Kidney epithelial cell (primary cell): Measurements from ENCODE around the gene ACAP3. TPM values are rescaled to one million over a fixed set of nuclear protein-coding genes. Genes with fewer than 3 reads are reported as not detected.

Experiments
- DNase-seq: peaks from one replicate; pipeline ENCODE4 v3.0.0-alpha.2; 2010; ENCODE audit warnings: low read depth
- H3K27me3 ChIP-seq: 2 replicates; pipeline ENCODE4 v1.6.0; 2011; ENCODE audit warnings: low read length; ENCODE audit not compliant: control insufficient read depth, insufficient read depth
- H3K36me3 ChIP-seq: 2 replicates; pipeline ENCODE4 v1.5.1; 2011; ENCODE audit warnings: low read length; ENCODE audit not compliant: control insufficient read depth, insufficient read depth
- H3K4me3 ChIP-seq: 2 replicates; pipeline ENCODE4 v1.5.1; 2011; ENCODE audit warnings: low read depth, mild to moderate bottlenecking, control low read depth, low read length
- CTCF ChIP-seq: IDR thresholded peaks from 2 replicates; pipeline ENCODE4 v1.5.1; 2011; ENCODE audit warnings: mild to moderate bottlenecking, moderate library complexity, low read length, control low read depth, inconsistent platforms; ENCODE audit not compliant: insufficient read depth, poor library complexity, severe bottlenecking
- total RNA-seq: library from RNA; depleted of rRNA; stranded (reverse); fragments of >200 nt; gene quantifications from 2 replicates; pipeline ENCODE4 v1.2.3, GENCODE V29; 2015

Gene ACAP3
- total RNA-seq = 37.9 and 43.1 TPM in 2 replicates

- H3K27me3 ChIP-seq = no peaks in the 10 kb centered on the region
- TF ChIP-seq CTCF = no peak
- H3K36me3 ChIP-seq = peaks cover 4% of the 10 kb centered on the region
- DNase-seq = peak; percentile 34
- peak within 1 kb of the TSS; percentile 81 for H3K4me3 ChIP-seq
Measured at GRCh38 chr1:1307923-1308755, at the start of gene ACAP3, which contains the start of gene PUSL1. Gene ACAP3, minus strand, starts transcription at chr1:1307930. Its CDS starts 115 bp downstream, at chr1:1307815. Gene PUSL1, plus strand, starts transcription at chr1:1308597. Its CDS starts 47 bp downstream, at chr1:1308644.

GRCh38 chr1:1356796-1357401, 49.2 kb upstream of the ACAP3 start:
- H3K27me3 ChIP-seq = peaks cover 15% of the 10 kb centered on the region
- no peak for DNase-seq
- no peak for TF ChIP-seq CTCF
- peak overlapping the region; percentile 44 for H3K4me3 ChIP-seq
- peaks cover 1% of the 10 kb centered on the region for H3K36me3 ChIP-seq

- no peak for TF ChIP-seq CTCF
- H3K27me3 ChIP-seq = peaks cover 15% of the 10 kb centered on the region
- DNase-seq = no peak
- H3K4me3 ChIP-seq = peak overlapping the region; percentile 44
- peaks cover 1% of the 10 kb centered on the region for H3K36me3 ChIP-seq
Measured at GRCh38 chr1:1356166-1356795, 48.6 kb upstream of the ACAP3 start.

GRCh38 chr1:1355416-1355815, 47.7 kb upstream of the ACAP3 start:
- H3K4me3 ChIP-seq = no peak overlapping the region
- peaks cover 1% of the 10 kb centered on the region for H3K36me3 ChIP-seq
- TF ChIP-seq CTCF = no peak
- no peak for DNase-seq
- H3K27me3 ChIP-seq = peaks cover 15% of the 10 kb centered on the region

- no peak for TF ChIP-seq CTCF
- H3K27me3 ChIP-seq = peaks cover 15% of the 10 kb centered on the region
Measured at GRCh38 chr1:1354271-1355247, 46.8 kb upstream of the ACAP3 start.

More at GRCh38 chr1:1354271-1355247, 46.8 kb upstream of the ACAP3 start:
- DNase-seq = no peak
- Histone ChIP-seq H3K36me3 (peaks cover 1% of the 10 kb centered on the region), H3K4me3 (no peak overlapping the region)
